HepG2 (cell line): ENCODE data around the gene RYK. TPM values are rescaled to one million over a fixed set of nuclear protein-coding genes. Genes with fewer than 3 reads are reported as not detected.

Experiments used
- CREB1 ChIP-seq, 2 experiments: fragments of 450-650 bp in 1 of 2; IDR thresholded peaks; 2 replicates each; pipeline ENCODE4 v1.6.1; 2016 to 2017; ENCODE audit warnings: control low read depth in 1 of 2, mild to moderate bottlenecking in 1 of 2, missing compliant biosample characterization in 1 of 2, missing genetic modification characterization in 1 of 2
- HNF4A ChIP-seq: sonication (generic); formaldehyde crosslinking; IDR thresholded peaks from 2 replicates; pipeline ENCODE4 v1.4.0; 2020; ENCODE audit warnings: missing genetic modification reagents
- HOXA9 ChIP-seq: sonication (generic); formaldehyde crosslinking; IDR thresholded peaks from 2 replicates; pipeline ENCODE4 v1.8.1; 2022; ENCODE audit warnings: missing genetic modification reagents, mild to moderate bottlenecking, moderate library complexity, borderline replicate concordance
- KDM5A ChIP-seq: fragments of 200-600 bp; sonication (generic); IDR thresholded peaks from 2 replicates; pipeline ENCODE4 v1.7.0; 2018; ENCODE audit warnings: antibody characterized with exemption, mild to moderate bottlenecking, low read length, borderline replicate concordance
- NFE2 ChIP-seq: sonication (generic); formaldehyde crosslinking; IDR thresholded peaks from 2 replicates; pipeline ENCODE4 v1.4.0; 2020; ENCODE audit warnings: missing genetic modification reagents
- PAX8 ChIP-seq: sonication (generic); formaldehyde crosslinking; IDR thresholded peaks from 2 replicates; pipeline ENCODE4 v1.8.0; 2022; ENCODE audit warnings: mild to moderate bottlenecking, missing genetic modification reagents, borderline replicate concordance
- POGZ ChIP-seq: sonication (generic); formaldehyde crosslinking; IDR thresholded peaks from 2 replicates; pipeline ENCODE4 v1.4.0; 2020; ENCODE audit warnings: mild to moderate bottlenecking, missing genetic modification reagents
- RXRB ChIP-seq: IDR thresholded peaks from 2 replicates; pipeline ENCODE4 v1.6.1; 2016; ENCODE audit warnings: borderline replicate concordance, missing genetic modification reagents, missing compliant biosample characterization
- ZFP37 ChIP-seq: sonication (generic); formaldehyde crosslinking; IDR thresholded peaks from 2 replicates; pipeline ENCODE4 v1.4.0; 2020; ENCODE audit warnings: missing genetic modification reagents, borderline replicate concordance
- ZNF441 ChIP-seq: sonication (generic); formaldehyde crosslinking; IDR thresholded peaks from 2 replicates; pipeline ENCODE4 v1.7.0; 2021; ENCODE audit warnings: missing genetic modification reagents, borderline replicate concordance
- ZNF713 ChIP-seq: sonication (generic); formaldehyde crosslinking; IDR thresholded peaks from 2 replicates; pipeline ENCODE4 v1.4.0; 2020; ENCODE audit warnings: mild to moderate bottlenecking, missing genetic modification reagents
- polyA plus RNA-seq, 8 experiments: library from polyadenylated mRNA; depleted of rRNA in 3 of 8; stranded (reverse) in 7 of 8; unstranded in 1 of 8; fragments of >200 nt; fragmentation: Illumina TruSeq in 4 of 8; extraction: Trizol in 4 of 8; gene quantifications; 2 replicates each; pipeline versions ENCODE4 v1.2.1 to v1.2.3, GENCODE V29; 2011 to 2016; ENCODE audit warnings: low read depth in 4 of 8, missing spikeins in 1 of 8, mixed read lengths in 1 of 8; ENCODE audit not compliant: insufficient read depth in 1 of 8
- total RNA-seq, 5 experiments: library from RNA; depleted of rRNA; stranded (reverse); fragments of >200 nt; fragmentation: Illumina TruSeq; extraction: Trizol; gene quantifications; 2 replicates each; pipeline ENCODE4 v1.2.3, GENCODE V29; 2016; ENCODE audit warnings: low read depth in 1 of 5
- TF ChIP-seq, protein P1 (sequence below): sonication (generic); formaldehyde crosslinking; IDR thresholded peaks from 2 replicates; pipeline ENCODE4 v1.4.0; 2020; ENCODE audit warnings: missing genetic modification reagents
- TF ChIP-seq, protein P2 (sequence below): sonication (generic); formaldehyde crosslinking; IDR thresholded peaks from 2 replicates; pipeline ENCODE4 v1.5.1; 2020; ENCODE audit warnings: mild to moderate bottlenecking, missing genetic modification reagents, borderline replicate concordance
- TF ChIP-seq, protein P3 (sequence below): sonication (generic); formaldehyde crosslinking; IDR thresholded peaks from 2 replicates; pipeline ENCODE4 v1.5.0; 2020; ENCODE audit warnings: mild to moderate bottlenecking, missing genetic modification reagents

The RYK gene
- total and polyA plus RNA-seq, 2 of the 13 experiments (the other 11 are each of a cell fraction or from before 2014, with no cell fraction given): 35.0 to 66.2 TPM

DNA sequence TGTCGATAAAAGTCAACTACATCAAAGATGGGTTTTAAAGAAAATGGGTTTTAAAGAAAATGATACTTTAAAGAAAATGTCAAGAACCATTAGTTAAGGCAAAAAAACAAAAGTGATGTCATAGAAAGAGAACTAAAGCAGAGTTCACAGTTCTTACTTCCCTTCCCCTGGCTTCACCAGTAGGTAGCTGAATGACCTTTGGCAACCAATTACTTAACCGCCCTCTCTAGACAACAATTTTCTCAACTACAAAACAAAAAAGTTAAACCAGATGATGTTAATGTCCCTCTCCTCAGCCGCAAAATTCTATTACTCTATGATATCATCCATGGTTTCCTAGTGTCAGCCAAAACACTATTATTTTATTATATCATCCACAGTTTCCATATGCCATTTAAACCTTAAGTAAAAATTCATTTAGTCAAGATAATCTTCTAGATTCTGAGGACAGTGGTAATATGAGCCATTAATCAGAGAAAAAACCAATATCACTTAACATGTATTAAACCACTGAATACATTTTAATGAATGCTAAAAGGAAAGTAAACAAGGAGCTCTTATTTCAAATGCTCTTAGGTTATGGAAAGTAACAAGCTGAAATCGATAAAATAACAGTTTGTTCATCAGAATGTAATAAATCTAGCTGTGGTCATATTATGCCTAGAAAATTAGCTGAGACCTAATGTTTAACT lies 13.1 kb downstream of the RYK start (continued):
- TF ChIP-seq, protein P1, sequence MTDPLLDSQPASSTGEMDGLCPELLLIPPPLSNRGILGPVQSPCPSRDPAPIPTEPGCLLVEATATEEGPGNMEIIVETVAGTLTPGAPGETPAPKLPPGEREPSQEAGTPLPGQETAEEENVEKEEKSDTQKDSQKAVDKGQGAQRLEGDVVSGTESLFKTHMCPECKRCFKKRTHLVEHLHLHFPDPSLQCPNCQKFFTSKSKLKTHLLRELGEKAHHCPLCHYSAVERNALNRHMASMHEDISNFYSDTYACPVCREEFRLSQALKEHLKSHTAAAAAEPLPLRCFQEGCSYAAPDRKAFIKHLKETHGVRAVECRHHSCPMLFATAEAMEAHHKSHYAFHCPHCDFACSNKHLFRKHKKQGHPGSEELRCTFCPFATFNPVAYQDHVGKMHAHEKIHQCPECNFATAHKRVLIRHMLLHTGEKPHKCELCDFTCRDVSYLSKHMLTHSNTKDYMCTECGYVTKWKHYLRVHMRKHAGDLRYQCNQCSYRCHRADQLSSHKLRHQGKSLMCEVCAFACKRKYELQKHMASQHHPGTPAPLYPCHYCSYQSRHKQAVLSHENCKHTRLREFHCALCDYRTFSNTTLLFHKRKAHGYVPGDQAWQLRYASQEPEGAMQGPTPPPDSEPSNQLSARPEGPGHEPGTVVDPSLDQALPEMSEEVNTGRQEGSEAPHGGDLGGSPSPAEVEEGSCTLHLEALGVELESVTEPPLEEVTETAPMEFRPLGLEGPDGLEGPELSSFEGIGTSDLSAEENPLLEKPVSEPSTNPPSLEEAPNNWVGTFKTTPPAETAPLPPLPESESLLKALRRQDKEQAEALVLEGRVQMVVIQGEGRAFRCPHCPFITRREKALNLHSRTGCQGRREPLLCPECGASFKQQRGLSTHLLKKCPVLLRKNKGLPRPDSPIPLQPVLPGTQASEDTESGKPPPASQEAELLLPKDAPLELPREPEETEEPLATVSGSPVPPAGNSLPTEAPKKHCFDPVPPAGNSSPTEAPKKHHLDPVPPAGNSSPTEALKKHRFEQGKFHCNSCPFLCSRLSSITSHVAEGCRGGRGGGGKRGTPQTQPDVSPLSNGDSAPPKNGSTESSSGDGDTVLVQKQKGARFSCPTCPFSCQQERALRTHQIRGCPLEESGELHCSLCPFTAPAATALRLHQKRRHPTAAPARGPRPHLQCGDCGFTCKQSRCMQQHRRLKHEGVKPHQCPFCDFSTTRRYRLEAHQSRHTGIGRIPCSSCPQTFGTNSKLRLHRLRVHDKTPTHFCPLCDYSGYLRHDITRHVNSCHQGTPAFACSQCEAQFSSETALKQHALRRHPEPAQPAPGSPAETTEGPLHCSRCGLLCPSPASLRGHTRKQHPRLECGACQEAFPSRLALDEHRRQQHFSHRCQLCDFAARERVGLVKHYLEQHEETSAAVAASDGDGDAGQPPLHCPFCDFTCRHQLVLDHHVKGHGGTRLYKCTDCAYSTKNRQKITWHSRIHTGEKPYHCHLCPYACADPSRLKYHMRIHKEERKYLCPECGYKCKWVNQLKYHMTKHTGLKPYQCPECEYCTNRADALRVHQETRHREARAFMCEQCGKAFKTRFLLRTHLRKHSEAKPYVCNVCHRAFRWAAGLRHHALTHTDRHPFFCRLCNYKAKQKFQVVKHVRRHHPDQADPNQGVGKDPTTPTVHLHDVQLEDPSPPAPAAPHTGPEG (CRISPR knock-in tag): no peak
- TF ChIP-seq NFE2 (CRISPR knock-in tag): no peak
- TF ChIP-seq, protein P2, sequence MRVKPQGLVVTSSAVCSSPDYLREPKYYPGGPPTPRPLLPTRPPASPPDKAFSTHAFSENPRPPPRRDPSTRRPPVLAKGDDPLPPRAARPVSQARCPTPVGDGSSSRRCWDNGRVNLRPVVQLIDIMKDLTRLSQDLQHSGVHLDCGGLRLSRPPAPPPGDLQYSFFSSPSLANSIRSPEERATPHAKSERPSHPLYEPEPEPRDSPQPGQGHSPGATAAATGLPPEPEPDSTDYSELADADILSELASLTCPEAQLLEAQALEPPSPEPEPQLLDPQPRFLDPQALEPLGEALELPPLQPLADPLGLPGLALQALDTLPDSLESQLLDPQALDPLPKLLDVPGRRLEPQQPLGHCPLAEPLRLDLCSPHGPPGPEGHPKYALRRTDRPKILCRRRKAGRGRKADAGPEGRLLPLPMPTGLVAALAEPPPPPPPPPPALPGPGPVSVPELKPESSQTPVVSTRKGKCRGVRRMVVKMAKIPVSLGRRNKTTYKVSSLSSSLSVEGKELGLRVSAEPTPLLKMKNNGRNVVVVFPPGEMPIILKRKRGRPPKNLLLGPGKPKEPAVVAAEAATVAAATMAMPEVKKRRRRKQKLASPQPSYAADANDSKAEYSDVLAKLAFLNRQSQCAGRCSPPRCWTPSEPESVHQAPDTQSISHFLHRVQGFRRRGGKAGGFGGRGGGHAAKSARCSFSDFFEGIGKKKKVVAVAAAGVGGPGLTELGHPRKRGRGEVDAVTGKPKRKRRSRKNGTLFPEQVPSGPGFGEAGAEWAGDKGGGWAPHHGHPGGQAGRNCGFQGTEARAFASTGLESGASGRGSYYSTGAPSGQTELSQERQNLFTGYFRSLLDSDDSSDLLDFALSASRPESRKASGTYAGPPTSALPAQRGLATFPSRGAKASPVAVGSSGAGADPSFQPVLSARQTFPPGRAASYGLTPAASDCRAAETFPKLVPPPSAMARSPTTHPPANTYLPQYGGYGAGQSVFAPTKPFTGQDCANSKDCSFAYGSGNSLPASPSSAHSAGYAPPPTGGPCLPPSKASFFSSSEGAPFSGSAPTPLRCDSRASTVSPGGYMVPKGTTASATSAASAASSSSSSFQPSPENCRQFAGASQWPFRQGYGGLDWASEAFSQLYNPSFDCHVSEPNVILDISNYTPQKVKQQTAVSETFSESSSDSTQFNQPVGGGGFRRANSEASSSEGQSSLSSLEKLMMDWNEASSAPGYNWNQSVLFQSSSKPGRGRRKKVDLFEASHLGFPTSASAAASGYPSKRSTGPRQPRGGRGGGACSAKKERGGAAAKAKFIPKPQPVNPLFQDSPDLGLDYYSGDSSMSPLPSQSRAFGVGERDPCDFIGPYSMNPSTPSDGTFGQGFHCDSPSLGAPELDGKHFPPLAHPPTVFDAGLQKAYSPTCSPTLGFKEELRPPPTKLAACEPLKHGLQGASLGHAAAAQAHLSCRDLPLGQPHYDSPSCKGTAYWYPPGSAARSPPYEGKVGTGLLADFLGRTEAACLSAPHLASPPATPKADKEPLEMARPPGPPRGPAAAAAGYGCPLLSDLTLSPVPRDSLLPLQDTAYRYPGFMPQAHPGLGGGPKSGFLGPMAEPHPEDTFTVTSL (CRISPR knock-in tag): peak; percentile 22; the same call in 1 of the 2 replicates
- peak; percentile 47; the same call in 1 of the 2 replicates for TF ChIP-seq RXRB (CRISPR knock-in tag)
- no peak for TF ChIP-seq PAX8
- no peak for TF ChIP-seq ZFP37
- no peak for TF ChIP-seq KDM5A
- TF ChIP-seq POGZ (CRISPR knock-in tag): peak; percentile 16; the same call in 1 of the 2 replicates
- TF ChIP-seq ZNF713: no peak
- no peak for TF ChIP-seq HOXA9
- TF ChIP-seq, protein P3, sequence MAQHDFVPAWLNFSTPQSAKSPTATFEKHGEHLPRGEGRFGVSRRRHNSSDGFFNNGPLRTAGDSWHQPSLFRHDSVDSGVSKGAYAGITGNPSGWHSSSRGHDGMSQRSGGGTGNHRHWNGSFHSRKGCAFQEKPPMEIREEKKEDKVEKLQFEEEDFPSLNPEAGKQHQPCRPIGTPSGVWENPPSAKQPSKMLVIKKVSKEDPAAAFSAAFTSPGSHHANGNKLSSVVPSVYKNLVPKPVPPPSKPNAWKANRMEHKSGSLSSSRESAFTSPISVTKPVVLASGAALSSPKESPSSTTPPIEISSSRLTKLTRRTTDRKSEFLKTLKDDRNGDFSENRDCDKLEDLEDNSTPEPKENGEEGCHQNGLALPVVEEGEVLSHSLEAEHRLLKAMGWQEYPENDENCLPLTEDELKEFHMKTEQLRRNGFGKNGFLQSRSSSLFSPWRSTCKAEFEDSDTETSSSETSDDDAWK (CRISPR knock-in tag): no peak
- peak; percentile 59 for TF ChIP-seq HNF4A
- TF ChIP-seq CREB1 (IDR thresholded peaks at IDR 0.05): peak; percentile 38; the same call in 1 of the 2 replicates
- TF ChIP-seq CREB1 (CRISPR knock-in tag; IDR thresholded peaks at IDR 0.05): peak; percentile 32; the same call in 1 of the 2 replicates
- no peak for TF ChIP-seq ZNF441 (CRISPR knock-in tag)
